GM20000 (cell line): ENCODE results near the gene C3orf22.

Experiments used
- DNase-seq: peaks from one replicate; pipeline ENCODE4 v3.0.0; 2012; ENCODE audit warnings: low spot score
- TF ChIP-seq, protein P1 (sequence below): IDR thresholded peaks from 2 replicates; pipeline ENCODE4 v1.5.1; 2012; ENCODE audit warnings: mild to moderate bottlenecking, control low read depth; ENCODE audit errors: extremely low read depth, missing control alignments

The C3orf22 gene

DNA sequence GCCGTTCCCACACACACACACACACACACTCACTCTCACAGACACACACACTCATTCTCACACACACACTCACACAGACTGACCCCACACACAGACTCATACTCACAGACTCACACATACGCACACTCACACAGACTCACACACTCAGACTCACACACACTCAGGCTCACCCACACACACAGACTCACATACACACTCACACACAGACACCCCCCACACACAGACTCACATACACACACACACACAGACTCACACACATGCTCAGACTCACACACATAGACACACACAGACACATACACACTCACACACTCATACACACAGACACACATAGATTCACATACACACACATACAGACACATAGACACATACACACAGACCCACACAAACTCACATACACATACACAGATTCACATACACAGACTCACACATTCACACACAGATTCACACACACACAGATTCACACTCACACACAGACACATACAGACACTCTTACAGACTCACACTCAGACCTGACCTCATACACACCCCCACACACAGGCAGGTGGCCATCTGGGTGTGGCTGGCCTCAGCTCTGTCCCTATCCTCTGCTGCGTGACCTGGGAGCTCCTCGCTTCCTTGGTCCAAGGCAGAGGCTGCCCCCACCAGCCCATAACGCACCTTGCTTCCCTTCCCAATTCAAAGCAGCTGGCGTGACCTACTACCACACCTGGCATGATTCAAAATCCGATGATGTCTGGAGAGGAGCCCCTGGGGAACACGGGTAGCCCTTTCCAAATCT lies 1.9 kb downstream of the C3orf22 start:
- TF ChIP-seq, protein P1, sequence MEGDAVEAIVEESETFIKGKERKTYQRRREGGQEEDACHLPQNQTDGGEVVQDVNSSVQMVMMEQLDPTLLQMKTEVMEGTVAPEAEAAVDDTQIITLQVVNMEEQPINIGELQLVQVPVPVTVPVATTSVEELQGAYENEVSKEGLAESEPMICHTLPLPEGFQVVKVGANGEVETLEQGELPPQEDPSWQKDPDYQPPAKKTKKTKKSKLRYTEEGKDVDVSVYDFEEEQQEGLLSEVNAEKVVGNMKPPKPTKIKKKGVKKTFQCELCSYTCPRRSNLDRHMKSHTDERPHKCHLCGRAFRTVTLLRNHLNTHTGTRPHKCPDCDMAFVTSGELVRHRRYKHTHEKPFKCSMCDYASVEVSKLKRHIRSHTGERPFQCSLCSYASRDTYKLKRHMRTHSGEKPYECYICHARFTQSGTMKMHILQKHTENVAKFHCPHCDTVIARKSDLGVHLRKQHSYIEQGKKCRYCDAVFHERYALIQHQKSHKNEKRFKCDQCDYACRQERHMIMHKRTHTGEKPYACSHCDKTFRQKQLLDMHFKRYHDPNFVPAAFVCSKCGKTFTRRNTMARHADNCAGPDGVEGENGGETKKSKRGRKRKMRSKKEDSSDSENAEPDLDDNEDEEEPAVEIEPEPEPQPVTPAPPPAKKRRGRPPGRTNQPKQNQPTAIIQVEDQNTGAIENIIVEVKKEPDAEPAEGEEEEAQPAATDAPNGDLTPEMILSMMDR: no peak
- no peak for DNase-seq

DNA sequence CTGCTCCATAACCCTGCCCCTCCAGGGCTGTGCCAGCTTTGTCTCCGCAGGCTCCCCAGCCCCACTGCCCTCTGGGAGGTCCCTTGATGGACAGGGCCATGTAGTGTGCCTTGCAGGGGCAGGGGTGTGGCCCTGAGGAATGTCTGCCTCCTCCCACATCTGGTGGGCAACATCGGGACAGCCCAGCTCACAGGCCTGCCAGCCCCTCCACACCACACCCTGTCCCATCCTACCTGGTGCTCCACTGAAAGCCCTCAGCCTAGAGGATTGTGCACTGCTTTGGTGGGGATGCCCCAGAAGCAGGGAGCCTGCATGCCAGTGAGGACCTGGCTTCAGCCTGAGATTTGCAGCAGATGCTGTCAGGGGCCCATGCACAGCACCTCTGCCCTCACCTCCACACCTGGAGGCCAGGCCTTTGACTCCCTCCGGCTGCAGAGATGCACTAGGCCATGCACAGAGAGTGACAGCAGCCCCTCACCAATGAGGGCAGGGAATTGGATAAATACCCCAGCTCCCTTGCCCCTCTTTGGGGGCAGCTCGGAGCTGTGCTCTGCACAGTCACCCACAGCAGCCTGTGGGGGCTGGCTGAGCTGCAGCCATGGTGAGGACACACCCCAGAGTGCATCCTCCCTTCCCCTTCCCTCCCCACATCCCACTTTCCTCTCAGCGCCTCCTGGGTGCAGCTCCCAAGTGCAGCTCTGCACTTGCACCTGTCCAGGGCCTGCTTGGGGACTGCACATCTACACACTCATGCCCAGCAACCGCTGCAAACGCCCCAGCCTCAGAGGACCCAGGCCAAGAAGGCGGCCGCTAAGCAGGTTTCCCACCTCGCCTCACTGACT lies 2.7 kb downstream of the C3orf22 start:
- TF ChIP-seq, protein P1: no peak

DNA sequence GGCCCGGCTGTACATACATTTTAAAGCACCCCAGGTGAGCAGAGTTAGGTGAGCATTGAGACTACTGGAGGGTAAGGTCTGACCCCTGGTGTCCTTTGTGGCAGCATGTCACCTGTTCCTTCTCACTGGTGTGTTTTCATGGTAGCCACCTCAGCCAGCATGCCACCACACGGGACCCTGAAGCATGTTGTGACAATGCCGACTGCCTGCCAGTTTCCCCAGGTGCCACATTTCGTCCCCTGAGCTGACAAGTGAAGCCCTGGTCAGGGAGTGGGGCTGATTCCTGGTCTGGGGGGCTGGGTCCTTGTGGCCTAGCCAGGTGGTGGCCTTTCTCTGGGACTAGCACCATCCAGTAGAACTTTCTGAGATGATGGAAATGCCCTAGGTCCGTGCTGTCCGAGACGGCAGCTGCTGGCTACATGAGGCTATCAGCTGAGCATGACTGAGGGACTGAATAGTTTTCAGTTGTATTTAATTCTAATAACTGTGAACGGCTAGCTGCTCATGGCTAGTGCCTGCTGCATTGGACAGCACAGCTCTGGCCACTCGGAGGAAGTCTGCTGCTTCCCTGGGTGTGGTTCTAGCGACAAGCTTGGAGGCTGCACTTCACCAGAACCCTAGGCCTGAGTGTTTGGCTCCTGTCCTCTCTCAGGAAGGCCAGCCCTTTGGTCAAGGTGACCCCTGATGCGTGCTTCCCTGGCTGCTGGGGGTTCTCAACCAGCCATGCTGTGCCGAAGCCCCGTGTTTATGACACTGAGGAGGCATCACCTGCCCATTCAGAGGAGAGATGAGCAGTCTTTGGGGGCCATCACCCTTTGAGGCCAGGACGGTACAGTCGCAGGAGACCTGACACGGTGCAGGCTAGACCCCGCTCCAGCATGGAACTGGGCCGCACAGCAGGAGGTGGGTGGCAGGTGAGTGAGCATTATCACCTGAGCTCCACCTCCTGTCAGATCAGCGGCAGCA lies 3.9 kb downstream of the C3orf22 start:
- DNase-seq: no peak

More for the DNA sequence above, 2.7 kb downstream of the C3orf22 start:
- no peak for DNase-seq

DNA sequence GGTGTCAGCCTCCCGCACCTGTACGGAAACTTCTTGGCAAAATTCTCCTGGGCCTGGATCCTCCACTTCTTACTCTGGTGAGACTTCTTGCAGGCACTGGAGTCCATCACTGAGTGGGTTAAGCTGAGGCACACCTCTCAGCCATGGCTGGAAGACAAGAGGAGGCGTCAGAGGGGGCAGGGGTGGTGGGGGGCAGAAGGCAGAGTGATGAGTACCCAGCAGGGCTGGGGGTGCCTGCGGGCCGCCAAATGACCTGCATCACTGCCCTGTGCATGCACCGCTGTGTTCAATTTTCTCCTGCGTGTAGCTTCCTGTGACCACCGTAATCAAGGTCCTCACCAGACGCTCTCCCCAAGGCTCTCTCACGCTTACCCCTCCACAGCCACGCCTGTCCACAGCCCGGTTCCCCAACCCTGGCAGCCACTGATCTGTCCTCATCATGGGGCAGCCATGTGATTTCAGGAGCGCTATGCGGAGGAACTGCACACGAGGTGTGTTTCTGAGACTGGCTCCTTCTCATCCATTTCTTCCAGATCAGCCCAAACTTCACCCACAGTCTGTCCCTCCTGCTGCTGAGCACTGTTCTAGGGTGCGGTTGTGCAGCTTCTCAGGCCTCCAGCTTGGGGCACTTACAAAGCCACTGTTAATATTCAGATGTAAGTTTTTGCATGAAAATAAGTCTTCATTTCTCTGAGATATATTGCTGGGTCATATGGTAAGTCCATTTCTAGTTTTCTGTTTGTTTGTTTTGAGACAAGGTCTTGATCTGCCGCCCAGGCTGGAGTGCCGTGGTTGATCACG lies 5.2 kb downstream of the C3orf22 start:
- no peak for DNase-seq
- TF ChIP-seq, protein P1: no peak

More for the DNA sequence above, 3.9 kb downstream of the C3orf22 start:
- TF ChIP-seq, protein P1: no peak

DNA sequence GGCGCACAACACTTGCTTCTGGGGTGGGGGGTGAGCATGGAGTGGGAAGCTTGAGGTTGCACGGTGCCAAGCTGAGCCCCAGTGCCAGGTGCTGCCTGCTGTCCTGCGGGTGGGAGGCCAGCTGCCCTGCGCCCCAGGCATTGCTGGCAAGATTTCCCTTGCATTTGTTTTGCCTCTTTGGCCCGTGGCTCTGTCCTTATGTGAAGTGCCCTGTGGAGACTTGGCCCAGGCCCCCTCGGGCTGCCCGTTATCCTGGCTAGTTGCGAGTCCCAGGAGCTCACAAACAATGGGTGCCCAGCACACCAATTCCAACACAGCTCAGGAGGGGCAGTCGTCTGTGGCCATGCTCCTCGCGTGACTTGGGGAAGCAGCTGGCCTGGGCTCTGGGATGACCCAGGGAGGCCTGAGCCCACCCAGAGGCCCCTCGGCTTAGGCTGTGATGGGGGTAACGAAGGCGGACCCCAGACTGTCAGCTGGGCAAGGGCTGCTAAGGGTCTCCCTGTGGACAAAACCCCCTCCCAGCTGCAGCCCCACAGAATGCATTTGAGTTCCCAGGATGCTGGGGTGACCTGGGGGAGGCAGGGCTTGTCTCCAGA lies 5.9 kb downstream of the C3orf22 start:
- DNase-seq: no peak
- TF ChIP-seq, protein P1: no peak

DNA sequence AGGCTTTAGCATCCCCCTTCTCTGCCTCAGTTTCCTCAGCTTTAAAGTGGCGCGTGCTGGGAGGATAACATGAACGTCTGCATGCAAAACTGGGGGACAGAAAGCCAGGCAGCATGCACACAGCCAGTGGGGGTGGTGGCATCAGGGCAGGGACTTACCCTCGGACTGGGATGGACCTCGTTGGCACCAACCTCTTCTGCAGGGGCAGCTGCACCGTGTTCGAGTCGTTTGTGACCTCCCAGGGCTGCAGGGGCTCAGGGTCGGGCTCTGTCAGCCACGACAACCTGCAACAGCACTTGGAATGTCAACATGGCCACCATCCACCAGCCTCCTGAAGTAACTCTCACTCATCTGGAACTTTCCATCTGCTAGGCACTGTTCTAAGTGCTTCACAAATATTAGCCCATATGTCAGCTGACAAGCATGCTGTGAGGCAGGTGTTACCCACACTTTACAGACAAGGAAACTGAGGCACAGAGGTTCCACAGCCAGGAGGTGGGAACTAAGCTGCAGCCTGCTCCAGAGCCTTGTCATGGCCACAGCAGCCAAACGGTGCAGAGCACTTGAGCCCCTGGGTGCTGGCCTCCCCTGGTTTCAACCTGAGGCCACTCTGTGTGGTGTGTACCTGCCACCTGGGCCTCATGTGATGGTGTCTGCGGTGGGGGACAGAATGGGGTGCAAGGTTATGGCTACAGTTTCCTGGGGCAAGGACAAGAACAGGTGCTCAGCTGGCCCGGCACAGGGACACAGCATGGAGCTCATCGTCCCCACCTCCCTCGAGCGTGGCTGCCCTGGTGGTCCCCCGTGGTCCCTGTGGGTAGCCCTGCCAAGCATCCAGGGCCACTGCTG lies 6.7 kb downstream of the C3orf22 start:
- DNase-seq: no peak

More for the DNA sequence above, 6.7 kb downstream of the C3orf22 start:
- TF ChIP-seq, protein P1: no peak
